GM12878 (cell line): ENCODE results near the gene GADL1. TPM values are rescaled to one million over a fixed set of nuclear protein-coding genes. Genes with fewer than 3 reads are reported as not detected.

Experiments used
- CUX1 ChIP-seq: IDR thresholded peaks from 2 replicates; pipeline ENCODE4 v1.6.1; 2012; ENCODE audit warnings: improper control_type of control experiment, low read depth, low read length; ENCODE audit not compliant: insufficient replicate concordance
- E2F8 ChIP-seq: fragments of 450-650 bp; IDR thresholded peaks from 2 replicates; pipeline ENCODE4 v1.6.1; 2018; ENCODE audit warnings: mild to moderate bottlenecking, low read depth, moderate library complexity; ENCODE audit not compliant: partially characterized antibody
- PKNOX1 ChIP-seq: fragments of 450-650 bp; IDR thresholded peaks from 2 replicates; pipeline ENCODE4 v1.6.1; 2016; ENCODE audit warnings: mild to moderate bottlenecking
- RB1 ChIP-seq: fragments of 450-650 bp; formaldehyde crosslinking; IDR thresholded peaks from 2 replicates; pipeline ENCODE4 v1.6.1; 2017; ENCODE audit warnings: mild to moderate bottlenecking, borderline replicate concordance
- polyA plus RNA-seq, 11 experiments: library from polyadenylated mRNA; depleted of rRNA in 4 of 11; unstranded in 6 of 11; stranded (reverse) in 5 of 11; fragments of >200 nt; fragmentation: Nextera tagmentation in 4 of 11; fragmentation: Illumina TruSeq in 1 of 11; extraction: Ambion mirVana in 4 of 11; extraction: Trizol in 1 of 11; gene quantifications; 1 replicate in 1 of 11; 2 replicates in 10 of 11; pipeline versions ENCODE4 v1.2.1 to v1.2.3, GENCODE V29; 2011 to 2016; ENCODE audit warnings: inconsistent platforms in 2 of 11, missing spikeins in 2 of 11, low read depth in 1 of 11
- total RNA-seq, 4 experiments: library from RNA; depleted of rRNA in 3 of 4; stranded (reverse); fragments of >200 nt in 3 of 4; fragmentation: Illumina TruSeq in 1 of 4; extraction: Trizol in 1 of 4; gene quantifications; 2 replicates each; pipeline versions ENCODE4 v1.2.1 to v1.2.3, GENCODE V29; 2013 to 2021

Gene GADL1
- total and polyA plus RNA-seq, 10 of the 15 experiments (the other 5 are each of a cell fraction or from before 2014, with no cell fraction given), result 0.04 TPM; not detected in 9

- TF ChIP-seq CUX1, result no peak
- no peak for TF ChIP-seq E2F8
- TF ChIP-seq RB1, result no peak
- no peak for TF ChIP-seq PKNOX1
Measured at GRCh38 chr3:30677347-30677685, 217.1 kb downstream of the GADL1 start (continued).
